Pancreas (tissue), 10 donors: ENCODE data around the gene CNR2. TPM values are rescaled to one million over a fixed set of nuclear protein-coding genes. Genes with fewer than 3 reads are reported as not detected.

Source experiments
- ATAC-seq, 4 donors: fragments of 200-7000 bp; cut with Tn5 transposase; one replicate each; pipeline versions ENCODE4 v1.8.0 to v1.9.1; 2020; ENCODE audit warnings: mild to moderate bottlenecking in 4 of 4, moderate library complexity in 4 of 4
- DNase-seq, 6 donors: peaks; one replicate each; pipeline ENCODE4 v3.0.0-alpha.2; 2020
- FAIRE-seq: peaks from 2 replicates; lab custom pipeline; 2012; peaks lifted over from hg19 to GRCh38; lab: Jason Lieb, UNC
- H3K27ac ChIP-seq, 4 donors: fragments of 200-600 bp; sonication (generic); 1 replicate in 3 of 4; 2 replicates in 1 of 4; pipeline versions ENCODE4 v1.5.0 to v1.8.0; 2020
- H3K27me3 ChIP-seq, 4 donors: fragments of 200-600 bp; one replicate each; pipeline ENCODE4 v1.8.0; 2021
- H3K36me3 ChIP-seq, 3 donors: fragments of 200-600 bp; sonication (generic) in 1 of 3; one replicate each; pipeline versions ENCODE4 v1.5.0 to v1.8.0; 2020 to 2021
- H3K4me1 ChIP-seq, 3 donors: fragments of 200-600 bp; one replicate each; pipeline ENCODE4 v1.8.0; 2021
- H3K4me3 ChIP-seq, 4 donors: fragments of 200-600 bp; sonication (generic) in 2 of 4; one replicate each; pipeline versions ENCODE4 v1.5.0 to v1.8.0; 2020 to 2021
- H3K9me3 ChIP-seq, 4 donors: fragments of 200-600 bp; one replicate each; pipeline ENCODE4 v1.8.0; 2021
- WGBS, 2 donors: extraction: QIAGEN DNeasy Blood & Tissue Kit; methylation state at CpG; one replicate each; pipeline ENCODE4 v1.1.7; 2013; 5-methylcytosine and 5-hydroxymethylcytosine counted together
- intact Hi-C, 3 donors: fragments of 100-400 bp; cut with DNase I; formaldehyde crosslinking; loops; one replicate each; pipeline versions ENCODE4 v1.11.1 to v1.14.2; 2022
- polyA plus RNA-seq, 2 donors: library from polyadenylated mRNA; stranded (reverse); fragments of 200-250 nt; gene quantifications; one replicate each; pipeline ENCODE4 v1.2.3, GENCODE V29; 2013
- total RNA-seq, 6 donors: library from RNA; stranded (reverse); fragmentation: NEBNext Ultra II Directional in 4 of 6; extraction: Animal tissue kit (Norgen Biotek cat#: 25700) in 4 of 6; gene quantifications; one replicate each; pipeline versions ENCODE4 v1.2.1 to v1.2.4, GENCODE V29; 2021 to 2023
- TF ChIP-seq, protein P1 (sequence below), 4 donors: fragments of 200-600 bp; sonication (generic) in 3 of 4; IDR thresholded peaks; one replicate each; pipeline versions ENCODE4 v1.5.0 to v1.8.0; 2021; ENCODE audit warnings: antibody characterized with exemption in 4 of 4
- donor health status: healthy with polysubstance abuse.
- donor health status: DM: no; HTN: no; CAD: no; lungs with moderate emphysema.
- donor health status: DM: no; HTN: no; CAD: no.
- donor health status: control.
- donor health status: control.
- donor health status: Bipolar disorder and iron deficiency.
- donor health status: DM: yes; HTN: yes; CAD: no.
- donor health status: DM: no; HTN: no; CAD: no.
- donor health status: DM: no; HTN: no; CAD: no.
- donor health status: DM: yes; HTN: yes; CAD: no.

CNR2 gene
- total and polyA plus RNA-seq, 8 donors, result not detected

DNA sequence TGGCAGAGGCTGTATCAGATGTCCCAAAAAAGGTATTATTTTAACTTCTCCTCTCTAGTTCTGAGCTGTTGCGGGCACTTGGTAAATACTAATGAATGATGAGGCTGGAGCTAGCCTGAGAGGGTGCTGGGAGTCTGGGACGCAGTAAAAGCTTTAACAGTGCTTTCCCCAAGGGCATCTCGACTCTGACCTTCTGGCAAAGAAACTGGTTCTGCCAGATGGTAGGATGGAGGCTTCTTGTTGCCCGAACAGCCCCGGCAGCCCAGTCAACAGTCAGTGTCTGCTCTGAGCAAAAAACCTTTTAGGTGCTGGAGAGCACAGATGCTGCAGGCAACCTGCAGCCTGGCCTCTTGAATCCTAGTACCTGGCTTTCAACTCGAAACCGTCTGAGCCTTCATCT, 43.9 kb upstream of the CNR2 start:
- no peaks in the 10 kb centered on the region for H3K36me3 ChIP-seq
- H3K4me1 ChIP-seq, result peaks cover 25 to 53% (median 41%) of the 10 kb centered on the region in 3 donors
- H3K4me3 ChIP-seq, result no peak overlapping the region
- ATAC-seq, result peak; percentile 19 to 42 (median 32)
- peak overlapping the region in 3 of 4 donors; percentile 34 to 99 (median 99) for H3K27ac ChIP-seq
- DNase-seq, result peak in 4 of 6 donors; percentile 61 to 86 (median 78)
- no peak for FAIRE-seq
- H3K9me3 ChIP-seq, result no peaks in the 10 kb centered on the region
- WGBS, 2 donors, result 9 to 16% methylated on average over 7 of the region's 7 CpGs
- TF ChIP-seq, protein P1, sequence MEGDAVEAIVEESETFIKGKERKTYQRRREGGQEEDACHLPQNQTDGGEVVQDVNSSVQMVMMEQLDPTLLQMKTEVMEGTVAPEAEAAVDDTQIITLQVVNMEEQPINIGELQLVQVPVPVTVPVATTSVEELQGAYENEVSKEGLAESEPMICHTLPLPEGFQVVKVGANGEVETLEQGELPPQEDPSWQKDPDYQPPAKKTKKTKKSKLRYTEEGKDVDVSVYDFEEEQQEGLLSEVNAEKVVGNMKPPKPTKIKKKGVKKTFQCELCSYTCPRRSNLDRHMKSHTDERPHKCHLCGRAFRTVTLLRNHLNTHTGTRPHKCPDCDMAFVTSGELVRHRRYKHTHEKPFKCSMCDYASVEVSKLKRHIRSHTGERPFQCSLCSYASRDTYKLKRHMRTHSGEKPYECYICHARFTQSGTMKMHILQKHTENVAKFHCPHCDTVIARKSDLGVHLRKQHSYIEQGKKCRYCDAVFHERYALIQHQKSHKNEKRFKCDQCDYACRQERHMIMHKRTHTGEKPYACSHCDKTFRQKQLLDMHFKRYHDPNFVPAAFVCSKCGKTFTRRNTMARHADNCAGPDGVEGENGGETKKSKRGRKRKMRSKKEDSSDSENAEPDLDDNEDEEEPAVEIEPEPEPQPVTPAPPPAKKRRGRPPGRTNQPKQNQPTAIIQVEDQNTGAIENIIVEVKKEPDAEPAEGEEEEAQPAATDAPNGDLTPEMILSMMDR (IDR thresholded peaks at IDR 0.05), result no peak
- intact Hi-C loops, result loop anchor here in 2 of 3 donors (10.0 kb wide), 1 partner anchor 68 kb away; no protein-coding TSS in a partner anchor
- no peaks in the 10 kb centered on the region for H3K27me3 ChIP-seq

DNA sequence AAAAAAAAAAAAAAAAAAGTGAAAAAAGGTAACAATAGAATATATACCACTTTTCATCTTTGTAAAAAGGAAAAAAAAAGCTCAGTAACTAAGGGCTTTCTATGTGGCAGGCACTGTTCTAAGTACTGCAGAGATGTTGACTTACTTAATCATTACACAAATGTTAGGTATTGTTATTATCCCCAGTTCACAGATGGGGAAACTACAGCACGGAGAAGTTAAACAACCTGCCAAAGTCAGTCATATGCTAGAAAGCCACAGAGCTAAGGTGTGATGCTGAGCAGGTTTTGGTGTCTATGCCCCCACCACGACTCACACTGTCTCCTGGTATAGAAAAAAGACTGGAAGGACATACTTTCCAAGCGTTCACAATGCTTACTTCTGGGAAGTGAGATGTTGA, 39.9 kb upstream of the CNR2 start:
- TF ChIP-seq, protein P1 (IDR thresholded peaks at IDR 0.05), result no peak
- Histone ChIP-seq H3K4me1 (peaks cover 19 to 40% (median 32%) of the 10 kb centered on the region in 3 donors), H3K4me3 (no peak overlapping the region), H3K36me3 (no peaks in the 10 kb centered on the region), H3K9me3 (no peaks in the 10 kb centered on the region), H3K27me3 (no peaks in the 10 kb centered on the region), H3K27ac (peak overlapping the region in 2 of 4 donors; percentile 27 to 30)
- no peak for DNase-seq
- peak; percentile 21 to 58 (median 27) for ATAC-seq
- FAIRE-seq, result no peak
- intact Hi-C loops, result loop anchor here in 2 of 3 donors (10.0 kb wide), 1 partner anchor 72 kb away; no protein-coding TSS in a partner anchor
- WGBS, 2 donors, result 33 to 50% methylated on average over 3 of the region's 3 CpGs

DNA sequence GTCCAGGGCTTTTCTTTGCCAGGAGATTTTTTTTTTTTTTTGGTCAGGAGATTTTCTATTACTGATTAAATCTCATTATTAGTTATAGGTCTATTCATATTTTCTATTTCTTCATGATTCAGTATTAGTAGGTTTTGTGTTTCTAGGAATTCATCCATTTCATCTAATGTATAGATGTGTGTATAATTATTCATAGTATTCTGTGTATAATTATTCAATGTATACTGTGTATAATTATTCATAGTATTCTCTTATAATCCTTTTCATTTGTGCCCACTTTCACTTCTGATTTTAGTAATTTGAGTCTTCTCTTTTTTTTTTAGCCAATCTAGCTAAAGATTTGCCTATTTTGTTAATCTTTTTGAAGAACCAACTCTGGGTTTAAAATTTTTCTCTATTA, 34.2 kb upstream of the CNR2 start:
- ATAC-seq (no peak), DNase-seq (no peak), FAIRE-seq (no peak)
- H3K36me3 ChIP-seq, result no peaks in the 10 kb centered on the region
- H3K9me3 ChIP-seq, result no peaks in the 10 kb centered on the region
- intact Hi-C loops, result no loop called here
- H3K27ac ChIP-seq, result no peak overlapping the region
- H3K27me3 ChIP-seq, result no peaks in the 10 kb centered on the region
- no peaks in the 10 kb centered on the region for H3K4me1 ChIP-seq
- TF ChIP-seq, protein P1 (IDR thresholded peaks at IDR 0.05), result no peak
- H3K4me3 ChIP-seq, result no peak overlapping the region

DNA sequence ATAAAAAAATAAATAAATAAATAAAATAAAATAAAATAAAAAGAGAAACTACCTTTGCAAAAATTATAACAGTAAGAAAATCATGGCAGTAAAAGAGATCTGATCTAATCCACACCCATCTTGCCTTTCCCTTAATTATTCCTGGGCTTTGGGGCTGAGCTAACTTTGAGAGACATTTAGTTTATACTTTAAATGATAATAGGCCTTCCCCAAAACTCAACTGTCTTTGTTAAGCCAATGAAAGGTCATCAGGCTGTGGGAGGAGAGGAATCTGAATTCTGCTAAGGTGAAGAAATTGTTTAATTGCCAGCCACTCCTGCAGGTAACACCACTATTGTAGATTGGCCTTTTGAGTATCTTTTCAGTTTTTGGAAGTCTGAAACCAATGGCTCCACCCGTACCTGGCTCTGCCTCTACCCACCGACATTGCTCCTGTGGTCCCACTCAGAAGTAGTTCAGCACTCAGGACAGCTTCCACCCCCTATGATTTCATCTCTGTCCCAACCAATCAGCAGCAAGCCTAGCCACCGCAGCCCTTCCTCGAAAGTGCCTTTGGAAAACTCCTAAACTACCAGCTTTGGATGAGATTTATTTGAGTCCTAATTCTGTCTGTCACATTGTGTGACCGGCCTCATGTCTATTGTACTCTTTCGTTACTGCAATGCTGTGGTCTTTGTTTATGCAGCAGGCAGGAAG, 23.5 kb upstream of the CNR2 start:
- WGBS, 2 donors, result 80 to 82% methylated on average over 6 of the region's 6 CpGs
- intact Hi-C loops, result no loop called here
- DNase-seq (no peak), FAIRE-seq (no peak), ATAC-seq (no peak)
- TF ChIP-seq, protein P1 (IDR thresholded peaks at IDR 0.05), result no peak
- Histone ChIP-seq H3K9me3 (no peaks in the 10 kb centered on the region), H3K27ac (no peak overlapping the region), H3K4me1 (no peaks in the 10 kb centered on the region), H3K36me3 (no peaks in the 10 kb centered on the region), H3K27me3 (no peaks in the 10 kb centered on the region), H3K4me3 (no peak overlapping the region)

DNA sequence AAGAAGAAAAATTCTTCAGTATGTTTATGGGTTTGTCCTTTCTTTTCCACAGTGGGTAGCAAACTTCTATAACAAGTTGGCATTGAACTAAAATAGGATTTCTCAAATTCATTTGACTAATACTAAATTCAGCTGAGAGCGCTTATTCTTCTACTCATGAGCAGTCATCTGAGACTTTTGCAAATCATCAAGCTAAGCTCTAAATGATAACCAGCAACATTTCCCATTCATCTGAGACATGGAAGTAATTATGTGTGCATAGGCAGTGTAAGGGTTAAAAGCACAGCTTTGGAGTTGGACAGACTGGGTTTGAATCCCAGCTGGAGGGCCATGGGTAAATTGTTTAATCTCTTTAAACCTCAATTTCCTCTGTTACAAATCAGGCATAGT, 18.3 kb upstream of the CNR2 start:
- Histone ChIP-seq H3K36me3 (no peaks in the 10 kb centered on the region), H3K27me3 (no peaks in the 10 kb centered on the region), H3K9me3 (no peaks in the 10 kb centered on the region), H3K4me1 (no peaks in the 10 kb centered on the region), H3K27ac (no peak overlapping the region), H3K4me3 (no peak overlapping the region)
- 96 to 97% methylated on average over 1 of the region's 1 CpG for WGBS, 2 donors
- DNase-seq (no peak), ATAC-seq (no peak), FAIRE-seq (no peak)
- intact Hi-C loops, result no loop called here
- TF ChIP-seq, protein P1 (IDR thresholded peaks at IDR 0.05), result no peak
